Endothelial cell of umbilical vein (primary cell): ENCODE results near the gene ASXL1. TPM values are rescaled to one million over a fixed set of nuclear protein-coding genes. Genes with fewer than 3 reads are reported as not detected.

ENCODE experiments used
- BruUV-seq: library from RNA; stranded (reverse); fragments of 400-500 nt; replicated peaks from 2 replicates; lab custom pipeline; 2021; lab: Mats Ljungman, UMichigan
- CTCF ChIA-PET: fragments of 300-600, 350-600 bp; sonication (Branson Sonifier 250); formaldehyde crosslinking; loops from one replicate; lab custom pipeline; 2021; ENCODE audit warnings: antibody characterized with exemption, inconsistent platforms; lab: Charles Lee
- POLR2A ChIA-PET: fragments of 300-600, 350-600 bp; sonication (Branson Sonifier 250); formaldehyde crosslinking; loops from one replicate; lab custom pipeline; 2021; ENCODE audit warnings: antibody characterized with exemption, inconsistent platforms; lab: Charles Lee
- DNase-seq: peaks from one replicate; pipeline ENCODE4 v3.0.0-alpha.2; 2011; ENCODE audit warnings: low read depth, low spot score
- FAIRE-seq: peaks from 2 replicates; lab custom pipeline; 2011; peaks lifted over from hg19 to GRCh38; lab: Jason Lieb, UNC
- H2AFZ ChIP-seq: 2 replicates; pipeline ENCODE4 v1.6.0; 2012; ENCODE audit warnings: low read depth, low read length, control low read depth, inconsistent platforms
- H3K27ac ChIP-seq: 2 replicates; pipeline ENCODE4 v1.5.1; 2011; ENCODE audit warnings: low read depth, mild to moderate bottlenecking, control low read depth, low read length, moderate library complexity; ENCODE audit not compliant: insufficient read depth
- H3K27me3 ChIP-seq, 2 experiments: 2 replicates each; pipeline versions ENCODE4 v1.6.0 to v1.6.1; 2011; ENCODE audit warnings: low read length in 2 of 2, mixed read lengths in 1 of 2; ENCODE audit not compliant: control insufficient read depth in 2 of 2, insufficient read depth in 2 of 2
- H3K36me3 ChIP-seq, 2 experiments: 2 replicates in 1 of 2; 3 replicates in 1 of 2; pipeline ENCODE4 v1.5.1; 2011; ENCODE audit warnings: low read length in 2 of 2, mild to moderate bottlenecking in 1 of 2, moderate library complexity in 1 of 2; ENCODE audit not compliant: control insufficient read depth in 2 of 2, insufficient read depth in 2 of 2; ENCODE audit errors: extremely low read depth in 1 of 2
- H3K4me1 ChIP-seq: 3 replicates; pipeline ENCODE4 v1.5.1; 2011; ENCODE audit warnings: mild to moderate bottlenecking, low read length; ENCODE audit not compliant: control insufficient read depth, insufficient read depth; ENCODE audit errors: extremely low read depth
- H3K4me2 ChIP-seq: 2 replicates; pipeline ENCODE4 v1.6.1; 2011; ENCODE audit warnings: low read length, control low read depth, mixed read lengths; ENCODE audit not compliant: insufficient read depth
- H3K4me3 ChIP-seq, 3 experiments: fragments of 200-600 bp in 1 of 3; sonication (generic), shearing (Covaris generic) in 1 of 3; replicated peaks in 1 of 3; 2 replicates each; pipeline ENCODE4 v1.5.1; 2011 to 2016; ENCODE audit warnings: control low read depth in 3 of 3, low read length in 3 of 3, mild to moderate bottlenecking in 2 of 3, inconsistent platforms in 1 of 3, low read depth in 1 of 3, moderate library complexity in 1 of 3; ENCODE audit not compliant: insufficient read depth in 1 of 3
- H3K79me2 ChIP-seq: 2 replicates; pipeline ENCODE4 v1.6.0; 2012; ENCODE audit warnings: low read length, inconsistent platforms; ENCODE audit not compliant: control insufficient read depth, insufficient read depth
- H3K9ac ChIP-seq: replicated peaks from 2 replicates; pipeline ENCODE3; 2011; ENCODE audit warnings: low read length, control low read depth; ENCODE audit not compliant: insufficient read depth; ENCODE audit errors: extremely low read depth
- H3K9me1 ChIP-seq: replicated peaks from 3 replicates; pipeline ENCODE4 v1.6.0; 2011; ENCODE audit warnings: mild to moderate bottlenecking, low read length; ENCODE audit not compliant: control insufficient read depth, insufficient read depth; ENCODE audit errors: extremely low read depth
- H3K9me3 ChIP-seq: replicated peaks from 2 replicates; pipeline ENCODE4 v1.5.1; 2012; ENCODE audit warnings: low read length, inconsistent platforms; ENCODE audit not compliant: control insufficient read depth, insufficient read depth
- H4K20me1 ChIP-seq: replicated peaks from 2 replicates; pipeline ENCODE3; 2011; ENCODE audit warnings: mild to moderate bottlenecking, low read length; ENCODE audit not compliant: control insufficient read depth, insufficient read depth; ENCODE audit errors: extremely low read depth
- FOS ChIP-seq: IDR thresholded peaks from 2 replicates; pipeline ENCODE4 v1.6.1; 2011; ENCODE audit warnings: mild to moderate bottlenecking, low read length, moderate library complexity, borderline replicate concordance; ENCODE audit not compliant: insufficient read depth
- JUN ChIP-seq: IDR thresholded peaks from 2 replicates; pipeline ENCODE4 v1.6.1; 2011; ENCODE audit warnings: borderline replicate concordance, low read depth; ENCODE audit not compliant: insufficient read length, insufficient read depth
- MYC ChIP-seq: IDR thresholded peaks from one replicate; pipeline ENCODE4 v1.6.1; 2011; ENCODE audit warnings: mild to moderate bottlenecking, low read depth, low read length
- POLR2A ChIP-seq: IDR thresholded peaks from 2 replicates; pipeline ENCODE4 v1.6.1; 2012; ENCODE audit warnings: low read depth, mild to moderate bottlenecking, control low read depth, low read length
- POLR2AphosphoS5 ChIP-seq: IDR thresholded peaks from 2 replicates; pipeline ENCODE4 v1.6.1; 2012; ENCODE audit warnings: low read depth, mild to moderate bottlenecking, control low read depth, low read length, moderate library complexity; ENCODE audit not compliant: insufficient read depth
- dilution Hi-C: fragments of 300-500 bp; cut with MboI; formaldehyde crosslinking; loops from one replicate; pipeline ENCODE4 v1.15.0; 2019; ENCODE audit warnings: low sequenced_read_pairs; ENCODE audit not compliant: extremely low pct_ligation_motif_present
- intact Hi-C: fragments of 100-400 bp; cut with micrococcal nuclease; formaldehyde crosslinking; loops from one replicate; pipeline ENCODE4 v1.10.0; 2022
- polyA plus RNA-seq, 4 experiments: library from polyadenylated mRNA; depleted of rRNA in 3 of 4; stranded (reverse) in 3 of 4; unstranded in 1 of 4; fragments of >200 nt; gene quantifications; 2 replicates each; pipeline versions ENCODE4 v1.2.1 to v1.2.3, GENCODE V29; 2011 to 2012; ENCODE audit warnings: missing spikeins in 1 of 4
- total RNA-seq: library from RNA; stranded (reverse); gene quantifications from 2 replicates; pipeline ENCODE4 v1.2.3, GENCODE V29; 2021
- TF ChIP-seq, protein P1 (sequence below): IDR thresholded peaks from 2 replicates; pipeline ENCODE4 v1.6.1; 2011; ENCODE audit not compliant: insufficient read depth, insufficient read length

The ASXL1 gene
- total and polyA plus RNA-seq, 2 donors (not counting 3 experiments of a cell fraction or from before 2014, with no cell fraction given), result 45.4 to 101 TPM

- no peaks in the 10 kb centered on the region for H3K9me3 ChIP-seq
- H3K4me1 ChIP-seq, result peaks cover 14% of the 10 kb centered on the region
- DNase-seq, result no peak
- no peak overlapping the region for H3K27ac ChIP-seq
- H3K9me1 ChIP-seq, result no peaks in the 10 kb centered on the region
- TF ChIP-seq POLR2A (no peak), FOS (no peak), MYC (no peak), JUN (no peak), POLR2AphosphoS5 (no peak)
- TF ChIP-seq, protein P1, sequence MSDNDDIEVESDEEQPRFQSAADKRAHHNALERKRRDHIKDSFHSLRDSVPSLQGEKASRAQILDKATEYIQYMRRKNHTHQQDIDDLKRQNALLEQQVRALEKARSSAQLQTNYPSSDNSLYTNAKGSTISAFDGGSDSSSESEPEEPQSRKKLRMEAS, result no peak
- ChIA-PET POLR2A (no interaction called here), CTCF (interaction anchor here (0.9 to 1.3 kb wide), 5 partner anchors 13 to 108 kb away, joined by 3 to 5 read pairs (median 3); no protein-coding TSS in a partner anchor)
- H3K4me2 ChIP-seq, result no peak overlapping the region
- no peaks in the 10 kb centered on the region for H4K20me1 ChIP-seq
- H3K27me3 ChIP-seq, result no peaks in the 10 kb centered on the region
- intact Hi-C loops (loop anchor here (5.0 to 10.0 kb wide), 2 partner anchors 112 to 280 kb away; no protein-coding TSS in a partner anchor), dilution Hi-C loops (no loop called here)
- peaks cover 5% of the 10 kb centered on the region for H3K79me2 ChIP-seq
- no peak overlapping the region for H2AFZ ChIP-seq
- no peak overlapping the region for H3K9ac ChIP-seq
- no TSS peak for BruUV-seq
- no peak overlapping the region for H3K4me3 ChIP-seq
- peaks cover 17 to 50% of the 10 kb centered on the region in 2 experiments for H3K36me3 ChIP-seq
- FAIRE-seq, result no peak
Observed at GRCh38 chr20:32444474-32445220, 86.5 kb downstream of the ASXL1 start.
